GM18909 (cell line): ENCODE data around the gene RALA.
"Not testable (repeated sequence)": the region's sequence is repeated elsewhere in the genome, so short reads cannot be mapped to it uniquely, and the experiment has no call there.

Source experiments
- ATAC-seq: cut with Tn5 transposase; IDR thresholded peaks from one replicate; pipeline ENCODE4 v1.9.1; 2021; ENCODE audit warnings: mild to moderate bottlenecking; ENCODE audit not compliant: unreplicated experiment, poor library complexity

The RALA gene

DNA sequence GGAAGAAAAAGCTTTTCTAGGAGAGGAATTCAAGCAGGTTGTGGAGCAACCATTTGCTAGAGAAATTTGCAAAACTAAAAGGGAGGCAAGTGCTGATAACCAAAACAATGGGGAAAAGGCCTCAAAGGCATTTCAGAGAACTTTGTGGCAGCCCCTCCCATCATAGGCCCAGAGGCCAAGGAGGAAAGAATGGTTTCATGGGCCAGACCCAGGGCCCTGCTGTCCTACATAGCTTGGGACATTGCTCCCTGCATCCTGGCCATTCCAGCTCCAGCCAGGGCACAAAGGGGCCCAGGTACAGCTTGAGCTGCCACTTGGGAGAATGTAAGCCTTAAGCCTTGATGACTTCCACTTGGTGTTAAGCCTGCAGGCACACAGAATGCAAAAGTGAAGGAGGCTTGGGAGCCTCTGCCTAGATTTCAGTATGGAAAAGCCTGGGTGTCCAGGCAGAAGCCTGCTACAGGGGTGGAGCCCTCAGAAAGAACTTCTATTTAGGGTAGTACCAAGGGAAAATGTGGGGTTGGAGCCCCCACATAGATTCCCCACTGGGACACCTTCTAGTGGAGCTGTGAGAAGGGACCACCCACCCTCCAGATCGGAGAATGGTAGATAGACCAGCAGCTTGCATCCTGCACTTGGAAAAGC is 91.2 kb downstream of the RALA start:
- ATAC-seq = no peak

DNA sequence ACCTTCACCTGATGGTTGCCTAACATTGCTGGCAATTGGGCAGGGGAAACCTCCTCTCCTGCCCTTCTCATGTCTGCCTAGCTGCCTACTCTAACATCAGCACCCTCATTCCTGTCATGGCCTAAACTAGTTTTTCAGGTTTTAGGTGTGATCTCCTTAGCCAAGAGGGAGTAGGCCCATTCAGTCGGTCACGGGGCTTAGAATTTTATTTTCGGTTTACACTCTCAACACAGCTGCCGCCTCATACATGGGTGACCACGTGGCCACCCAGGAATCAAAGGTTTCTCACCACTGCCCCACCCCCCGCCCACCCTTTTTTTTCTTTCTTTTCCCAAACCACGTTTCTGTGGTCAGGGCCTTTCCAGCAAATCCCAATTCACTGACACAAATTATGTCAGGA is 97.2 kb downstream of the RALA start:
- ATAC-seq = no peak

DNA sequence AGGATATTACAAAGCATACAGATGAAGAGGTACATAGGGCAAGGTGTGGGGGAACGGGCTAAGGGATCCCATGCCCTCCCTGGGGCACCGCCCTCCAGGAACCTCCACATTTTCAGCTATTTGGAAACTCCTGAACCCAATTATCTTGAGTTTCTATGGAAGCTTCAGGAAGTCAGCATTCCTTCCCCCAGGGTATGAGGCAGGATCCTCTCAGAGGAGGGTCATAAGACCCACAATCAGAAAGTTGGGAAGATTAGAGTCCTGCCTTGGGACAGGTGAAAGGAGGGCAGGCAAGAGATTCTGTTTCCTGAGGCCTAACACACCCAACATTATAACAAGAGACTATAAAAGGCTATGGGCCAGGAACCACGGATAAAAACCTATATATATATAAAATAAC is 98.0 kb downstream of the RALA start:
- no peak for ATAC-seq

DNA sequence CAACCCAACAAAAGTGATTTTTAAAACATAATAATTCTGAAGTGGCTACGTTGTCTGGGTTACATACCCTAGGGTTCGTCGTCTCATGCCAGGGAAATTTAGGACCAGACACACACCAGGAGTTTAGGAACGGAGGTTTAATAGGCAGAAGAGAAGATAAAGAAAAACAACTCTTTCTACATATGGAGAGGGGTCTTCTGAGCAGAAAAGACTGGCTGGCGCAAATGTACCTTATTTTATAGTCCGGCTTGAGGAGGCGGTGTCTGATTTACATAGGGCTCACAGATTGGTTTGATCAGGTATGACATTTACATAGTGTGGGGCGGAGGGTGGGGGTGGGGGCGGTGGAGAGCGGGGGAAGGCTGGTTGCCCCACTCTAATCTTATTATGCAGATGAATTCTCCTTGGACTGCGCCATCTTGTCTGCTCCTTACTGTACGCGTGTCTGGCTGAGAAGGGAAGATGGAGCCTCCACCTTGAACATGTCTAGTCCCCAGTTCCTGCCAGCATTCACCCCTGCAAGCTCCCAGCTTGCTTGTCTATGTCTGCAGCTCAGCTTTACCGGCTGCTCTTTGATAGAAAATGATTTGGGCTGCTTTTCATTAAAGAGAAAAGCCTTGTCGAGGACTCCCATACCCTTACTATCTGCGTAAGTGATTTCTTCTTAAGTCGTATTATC is 98.7 kb downstream of the RALA start:
- no peak for ATAC-seq

DNA sequence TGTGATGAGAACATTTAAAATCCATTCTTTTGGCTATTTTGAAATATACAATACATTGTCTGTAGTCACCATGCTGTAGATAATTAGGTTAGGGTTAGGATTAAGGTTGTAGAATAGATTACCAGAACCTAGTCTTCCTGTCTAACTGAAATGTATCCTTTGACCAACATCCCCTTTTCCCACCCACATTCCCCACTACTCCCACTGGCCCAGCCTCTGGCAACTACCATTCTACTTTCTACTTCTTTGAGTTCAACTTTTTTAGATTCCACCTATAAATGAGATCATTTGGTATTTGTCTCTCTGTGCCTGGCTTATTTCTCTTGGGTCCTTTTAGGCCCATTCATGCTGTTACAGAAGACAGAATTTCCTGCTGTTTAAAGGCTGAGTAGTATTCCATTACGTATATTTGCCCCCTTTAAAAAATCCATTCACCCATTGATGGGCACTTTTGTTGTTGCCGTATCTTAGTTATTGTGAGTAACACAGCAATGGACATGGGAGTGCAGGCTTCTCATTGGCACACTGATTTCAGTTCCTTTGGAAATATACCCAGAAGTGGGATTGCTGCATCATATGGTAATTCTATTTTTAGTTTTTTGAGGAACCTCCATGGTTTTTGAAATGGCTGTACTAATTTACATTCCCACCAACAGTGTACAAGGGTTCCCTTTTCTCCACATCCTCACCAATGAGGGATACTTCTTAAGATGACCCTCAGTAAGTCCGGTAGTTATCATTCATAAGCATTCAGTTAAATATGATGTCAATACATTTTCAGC is 104.0 kb downstream of the RALA start:
- no peak for ATAC-seq

DNA sequence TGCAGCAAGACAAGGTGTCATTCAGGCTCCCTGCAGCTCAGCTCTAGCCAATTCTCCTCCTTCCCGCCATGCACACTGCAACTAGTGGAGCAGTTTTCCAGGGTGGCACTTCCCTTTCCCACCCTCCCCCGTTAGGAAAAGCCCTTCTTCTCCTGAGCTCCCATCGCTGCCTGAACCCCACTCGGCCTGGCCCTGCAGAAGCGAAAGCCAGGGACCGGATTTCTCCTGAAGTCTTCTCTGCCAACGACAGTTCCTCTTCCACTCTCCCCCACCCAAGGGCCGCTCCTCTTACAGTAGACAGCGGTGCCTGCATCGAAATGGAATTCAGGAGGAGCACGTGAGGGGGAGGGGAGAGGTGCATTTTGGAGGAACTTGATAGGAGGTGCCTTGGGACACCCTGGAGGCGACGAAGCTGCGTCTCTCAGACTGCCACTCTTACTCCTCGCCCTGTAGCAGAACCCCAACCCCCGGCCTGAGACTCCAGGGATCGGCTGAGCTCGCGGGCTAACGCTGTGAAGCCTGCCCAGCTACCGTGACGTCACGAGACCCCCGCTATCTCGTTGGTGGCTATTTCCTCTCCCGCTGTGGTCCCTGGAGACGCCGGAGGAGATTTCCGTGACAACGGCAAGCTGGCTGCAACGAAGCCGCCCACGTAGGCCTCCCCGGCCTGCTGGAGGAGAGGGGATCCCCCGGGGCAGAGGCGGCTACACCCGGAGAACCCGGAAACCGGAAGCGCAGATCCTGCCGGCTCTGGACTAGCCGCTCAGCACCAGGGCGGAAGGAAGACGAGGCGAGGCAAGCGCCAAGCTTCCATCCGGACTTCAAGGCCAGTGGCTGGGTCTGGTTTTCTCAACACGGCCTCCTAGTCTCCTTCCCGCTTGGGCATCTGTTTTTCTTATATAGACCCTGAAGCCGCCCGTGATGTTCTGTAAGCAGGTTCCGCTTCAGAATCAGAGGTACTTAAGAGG is 109.7 kb downstream of the RALA start:
- peak; percentile 95 for ATAC-seq

DNA sequence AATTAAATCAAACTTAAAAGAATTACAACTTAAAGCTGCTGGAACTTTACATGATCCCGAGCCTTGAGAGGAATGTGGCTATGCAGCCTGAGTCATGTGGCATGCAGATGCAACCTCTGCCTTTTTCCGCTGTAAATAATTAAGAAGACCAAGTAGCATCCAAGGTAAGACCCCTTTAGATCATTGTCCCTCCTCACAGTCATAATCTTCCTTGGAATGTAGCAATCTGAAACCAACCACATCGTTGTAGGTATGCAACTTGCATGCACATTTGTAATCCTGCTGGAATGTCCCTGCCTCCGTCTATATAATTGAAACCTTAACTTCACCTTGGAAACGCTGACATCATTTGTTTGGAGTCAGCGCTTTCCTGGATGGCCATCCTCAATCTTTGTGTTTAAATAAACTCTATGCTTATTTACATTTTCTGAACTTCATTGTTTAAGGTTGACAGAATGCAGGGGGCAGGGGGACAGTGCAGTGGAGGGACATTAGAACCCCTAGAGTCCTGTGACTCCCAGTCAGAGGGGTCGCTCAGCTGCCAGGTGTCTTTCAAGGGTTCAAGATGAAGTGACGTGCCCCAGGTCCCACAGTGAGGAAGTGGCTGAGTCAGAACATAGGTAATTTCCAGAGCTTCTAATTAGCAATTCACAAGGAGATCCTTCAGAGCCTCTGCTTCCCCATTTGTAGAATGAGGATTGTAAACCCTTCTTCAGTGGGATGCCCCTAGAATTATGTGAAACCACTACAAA is 110.7 kb downstream of the RALA start:
- ATAC-seq = no peak

DNA sequence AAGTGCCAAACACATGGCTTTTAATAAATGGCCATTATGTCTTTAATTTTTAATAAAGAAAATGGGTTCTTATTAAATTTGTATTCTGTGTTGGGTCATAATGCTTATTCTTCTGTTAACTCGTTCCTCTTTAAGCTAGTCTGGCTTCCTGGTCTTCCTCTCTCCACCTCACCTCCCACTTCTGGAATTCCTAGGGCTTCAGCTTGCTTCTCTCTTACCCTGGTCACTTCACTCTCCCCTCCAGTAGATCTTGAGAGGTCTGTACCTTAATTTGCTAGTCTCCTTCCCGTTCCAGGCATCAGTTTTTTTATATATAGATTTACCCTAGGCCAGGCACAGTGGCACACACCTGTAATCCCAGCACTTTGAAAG is 111.2 kb downstream of the RALA start:
- no peak for ATAC-seq

DNA sequence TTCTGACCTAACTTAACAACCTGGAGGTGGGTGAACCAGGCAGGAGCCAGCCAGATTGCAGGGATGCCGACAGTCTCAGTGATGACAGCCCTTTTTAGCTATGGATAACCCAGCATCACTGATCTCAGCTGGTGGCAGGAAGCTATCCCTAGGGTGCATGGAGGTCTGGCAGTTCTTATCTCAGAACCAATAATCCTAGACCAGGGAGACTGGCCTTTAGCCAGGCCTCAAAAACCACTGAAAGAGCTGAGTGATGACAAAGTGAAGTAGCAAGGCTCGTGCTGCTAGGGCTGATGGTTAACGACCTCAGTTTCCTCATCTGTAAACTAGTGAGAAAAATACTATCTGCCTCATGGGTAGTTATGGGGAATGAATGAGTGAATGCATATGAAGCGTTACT is 112.5 kb downstream of the RALA start:
- ATAC-seq = no peak

DNA sequence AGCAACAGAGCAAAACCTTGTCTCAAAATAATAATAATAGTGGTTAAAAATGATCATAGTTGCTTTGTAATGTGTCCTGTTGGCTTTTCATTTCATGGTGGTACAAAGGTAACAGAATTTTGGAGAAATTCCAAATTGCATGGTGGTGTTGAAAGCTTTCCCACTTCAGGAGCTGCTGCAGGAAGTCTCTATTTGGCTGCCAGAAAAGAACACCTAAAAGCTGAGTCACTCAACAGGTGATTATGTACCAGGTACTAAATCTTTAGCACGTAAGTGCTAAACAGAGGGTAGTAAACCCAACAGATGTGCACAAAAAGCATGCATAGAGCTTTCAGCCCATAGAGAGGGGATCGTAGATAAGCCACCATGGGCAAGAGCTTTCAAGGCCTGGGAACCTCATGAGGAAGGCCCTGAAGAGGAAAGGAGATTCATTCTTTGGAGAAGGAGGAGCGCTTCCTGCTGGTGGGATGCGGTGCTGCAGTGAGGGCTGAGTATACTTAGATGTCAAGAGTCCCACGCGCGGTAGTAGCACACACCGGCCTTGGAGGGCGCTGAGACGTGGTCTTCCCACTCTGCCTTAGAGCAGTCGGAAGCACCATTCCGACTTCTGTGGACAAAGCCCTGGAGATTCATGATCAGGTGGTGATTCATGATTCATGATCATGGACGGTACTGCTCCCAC is 118.7 kb downstream of the RALA start:
- peak; percentile 79 for ATAC-seq

DNA sequence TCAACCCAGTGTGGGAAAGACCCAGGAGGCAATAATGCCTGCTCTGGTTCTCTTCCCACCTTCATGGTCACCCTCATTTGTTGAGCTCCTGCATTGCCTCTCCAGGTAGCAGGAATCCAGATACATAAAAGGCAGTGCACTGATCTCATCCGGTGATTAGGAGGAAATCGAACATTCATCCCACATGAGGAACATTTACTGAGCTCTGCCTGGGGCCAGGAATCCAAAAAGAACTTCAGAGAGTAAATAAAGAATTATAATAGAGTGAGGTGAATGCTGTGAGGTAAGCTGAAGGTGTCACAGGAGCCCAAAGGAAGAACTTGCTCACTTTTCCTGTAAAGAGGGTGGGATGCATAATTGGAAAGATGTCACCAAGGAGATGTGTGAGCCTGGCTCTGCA is 121.2 kb downstream of the RALA start:
- no peak for ATAC-seq

DNA sequence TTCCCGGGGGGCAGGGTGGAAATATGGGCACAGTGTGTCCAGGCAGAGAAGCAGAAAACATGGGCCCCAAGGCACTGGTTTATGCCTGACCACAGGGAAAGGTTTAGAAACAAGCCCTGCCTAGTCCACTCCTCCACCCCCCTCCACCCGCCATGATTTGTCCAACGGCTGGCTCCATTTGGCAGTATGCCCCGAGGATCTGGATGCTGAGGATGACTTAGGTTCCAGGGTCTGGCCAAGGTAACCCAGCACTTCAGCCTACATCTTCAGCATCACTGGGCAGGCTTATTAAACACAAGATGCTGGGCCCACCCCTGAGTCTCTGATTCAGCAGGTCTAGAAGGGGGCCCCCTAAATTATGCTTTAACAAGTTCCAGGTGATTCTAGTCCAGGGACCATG is 121.9 kb downstream of the RALA start:
- no peak for ATAC-seq

DNA sequence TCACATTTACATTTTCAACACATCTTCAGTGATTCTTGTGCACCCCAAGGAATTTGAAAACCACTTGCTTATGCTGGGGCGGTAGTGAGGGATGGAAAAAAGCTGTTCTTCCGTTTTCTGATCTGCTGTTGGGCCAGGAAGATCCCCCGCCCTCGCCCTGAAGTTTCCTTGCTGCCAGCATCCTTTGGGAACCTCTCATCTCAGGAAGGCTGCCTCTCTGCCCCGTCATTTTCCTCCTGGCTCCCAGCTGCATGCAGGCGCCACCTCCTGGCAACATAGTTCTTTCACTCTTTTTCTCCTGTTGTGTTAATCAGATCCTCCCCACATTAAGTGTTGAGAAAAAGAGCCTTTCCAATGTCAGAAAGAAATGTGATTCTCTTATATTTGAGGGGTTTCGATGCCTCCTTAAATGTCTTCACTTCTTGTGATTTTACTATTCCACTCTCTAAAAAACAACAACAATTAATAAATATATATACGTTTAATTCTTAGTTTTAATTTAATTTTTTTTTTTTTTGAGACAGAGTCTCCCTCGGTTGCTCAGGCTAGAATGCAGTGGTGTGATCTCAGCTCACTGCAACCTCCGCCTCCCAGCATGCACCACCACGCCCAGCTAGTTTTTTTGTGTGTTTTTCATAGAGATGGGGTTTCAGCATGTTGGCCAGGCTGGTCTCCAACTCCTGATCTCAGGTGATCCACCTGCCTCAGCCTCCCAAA is 122.9 kb downstream of the RALA start:
- no peak for ATAC-seq

DNA sequence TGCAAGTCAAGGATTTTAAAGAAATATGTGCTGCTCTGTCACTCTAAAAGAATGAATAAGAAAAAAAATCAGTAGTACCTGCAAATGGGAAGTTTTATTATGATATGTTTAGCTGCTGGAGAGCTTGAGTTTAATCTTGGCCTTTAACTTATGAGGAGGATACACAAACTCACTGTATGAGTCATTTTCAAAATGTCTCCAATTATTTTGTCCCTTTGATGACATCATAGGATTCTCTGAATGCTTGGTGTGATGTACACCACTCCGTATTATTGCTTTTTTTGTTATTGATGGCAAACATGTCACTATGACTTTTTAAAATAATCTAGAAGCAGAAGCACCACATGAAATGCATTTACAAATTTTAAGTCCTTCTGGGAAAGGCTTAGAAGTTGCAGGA is 125.8 kb downstream of the RALA start:
- ATAC-seq = no peak

DNA sequence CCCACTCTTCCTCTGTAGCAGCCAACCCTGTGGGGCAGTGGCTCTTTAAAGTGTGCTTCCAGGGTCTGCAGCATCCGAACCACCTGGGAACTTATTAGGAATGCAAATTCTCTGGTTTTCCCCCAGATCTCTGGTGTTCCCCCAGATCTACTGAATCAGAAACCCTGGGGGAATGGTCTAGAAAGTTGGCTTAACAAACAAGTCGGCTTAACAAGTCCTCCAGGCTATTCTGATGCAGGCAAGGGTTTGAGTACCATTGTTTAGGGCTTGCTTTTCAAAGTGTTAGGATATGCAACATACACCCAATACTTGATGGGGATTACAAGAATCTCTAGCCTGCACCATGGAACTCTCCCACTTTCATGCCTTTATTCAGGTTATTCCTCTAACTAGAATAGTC is 126.3 kb downstream of the RALA start:
- ATAC-seq = no peak

DNA sequence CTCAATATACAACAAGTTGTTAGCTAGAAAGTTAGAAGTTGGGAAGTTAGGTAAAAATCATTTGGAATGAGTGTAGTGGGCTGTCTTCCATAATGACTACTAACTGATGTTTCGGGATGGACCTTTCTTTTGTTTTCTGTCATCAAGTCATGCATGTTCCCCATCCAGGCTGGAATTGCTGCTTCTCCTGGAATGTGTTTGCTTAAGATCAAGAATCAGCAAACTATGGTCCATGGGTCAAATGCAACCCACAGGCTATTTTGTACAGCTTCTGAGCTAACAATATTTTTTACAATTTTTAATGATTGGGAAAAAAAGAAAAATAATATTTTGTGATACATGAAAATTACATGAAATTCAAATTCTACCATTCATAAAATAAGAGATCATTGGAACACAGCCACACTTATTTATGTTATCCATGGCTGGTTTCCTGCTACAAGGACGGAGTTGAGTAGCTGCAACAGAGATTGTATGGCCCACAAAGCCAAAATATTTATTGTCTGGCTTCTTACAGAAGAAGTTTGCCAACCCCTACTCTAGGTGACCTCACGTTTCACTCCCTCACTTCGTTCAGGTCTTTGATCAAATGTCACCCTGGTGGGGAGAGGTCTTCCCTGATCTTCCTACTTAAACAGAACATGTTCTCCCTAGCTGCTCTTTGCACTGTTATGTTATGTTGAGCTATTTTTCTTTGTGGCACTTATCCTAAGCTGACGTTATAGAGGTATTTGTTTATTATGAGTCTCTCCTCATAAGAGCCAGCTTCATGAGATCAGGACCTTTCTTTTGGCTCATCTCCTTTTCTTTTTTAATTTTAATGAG is 127.1 kb downstream of the RALA start:
- no peak for ATAC-seq

DNA sequence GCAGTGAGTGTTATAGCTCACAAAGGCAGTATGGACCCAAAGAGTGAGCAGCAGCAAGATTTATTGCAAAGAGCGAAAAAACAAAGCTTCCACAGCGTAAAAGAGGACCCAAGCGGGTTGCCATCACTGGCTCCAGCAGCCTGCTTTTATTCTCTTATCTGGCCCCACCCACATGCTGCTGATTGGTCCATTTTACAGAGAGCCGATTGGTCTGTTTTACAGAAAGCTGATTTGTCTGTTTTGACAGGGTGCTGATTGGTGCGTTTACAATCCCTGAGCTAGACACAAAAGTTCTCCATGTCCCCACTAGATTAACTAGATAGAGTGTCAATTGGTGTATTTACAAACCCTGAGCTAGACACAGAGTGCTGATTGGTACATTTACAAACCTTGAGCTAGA is 129.9 kb downstream of the RALA start:
- ATAC-seq = not testable (repeated sequence)

DNA sequence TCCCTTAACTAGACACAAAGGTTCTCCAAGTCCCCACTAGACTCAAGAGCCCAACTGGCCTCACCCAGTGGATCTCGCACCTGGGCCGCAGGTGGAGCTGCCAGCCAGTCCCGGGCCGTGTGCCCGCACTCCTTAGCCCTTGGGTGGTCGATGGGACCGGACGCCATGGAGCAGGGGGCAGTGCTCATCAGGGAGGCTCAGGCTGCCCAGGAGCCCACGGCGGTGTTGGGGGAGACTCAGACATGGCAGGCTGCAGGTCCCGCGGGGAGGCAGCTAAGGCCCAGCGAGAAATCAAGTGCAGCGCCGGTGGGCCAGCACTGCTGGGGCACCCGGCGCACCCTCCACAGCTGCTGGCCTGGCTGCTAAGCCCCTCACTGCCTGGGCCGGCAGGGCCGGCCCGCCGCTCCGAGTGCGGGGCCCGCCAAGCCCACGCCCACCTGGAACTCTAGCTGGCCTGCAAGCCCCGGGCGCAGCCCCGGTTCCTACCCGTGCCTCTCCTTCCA is 130.5 kb downstream of the RALA start:
- ATAC-seq = no peak
